Heart right ventricle (tissue), 16 donors: Measurements from ENCODE around the gene HLCS. TPM values are rescaled to one million over a fixed set of nuclear protein-coding genes. Genes with fewer than 3 reads are reported as not detected.

ENCODE experiments used
- ATAC-seq, 8 donors: fragments of 200-7000 bp; cut with Tn5 transposase; one replicate each; pipeline ENCODE4 v1.9.1; 2020; ENCODE audit warnings: mild to moderate bottlenecking in 8 of 8, moderate library complexity in 8 of 8, moderate number of reproducible peaks in 1 of 8
- DNase-seq, 2 donors: peaks; one replicate each; pipeline ENCODE4 v3.0.0-alpha.2; 2020
- H3K27ac ChIP-seq, 10 donors: fragments of 200-600 bp; sonication (generic) in 2 of 10; one replicate each; pipeline versions ENCODE4 v1.5.0 to v1.8.0; 2020 to 2022; ENCODE audit warnings: mild to moderate bottlenecking in 3 of 10
- H3K27me3 ChIP-seq, 7 donors: fragments of 200-600 bp; one replicate each; pipeline ENCODE4 v1.8.0; 2021 to 2022; ENCODE audit warnings: mild to moderate bottlenecking in 2 of 7
- H3K36me3 ChIP-seq, 9 donors: fragments of 200-600 bp; sonication (generic) in 1 of 9; one replicate each; pipeline versions ENCODE4 v1.5.0 to v1.8.0; 2020 to 2022; ENCODE audit warnings: mild to moderate bottlenecking in 2 of 9
- H3K4me1 ChIP-seq, 9 donors: fragments of 200-600 bp; sonication (generic) in 1 of 9; one replicate each; pipeline versions ENCODE4 v1.5.0 to v1.8.0; 2020 to 2022; ENCODE audit warnings: mild to moderate bottlenecking in 4 of 9
- H3K4me3 ChIP-seq, 10 donors: fragments of 200-600 bp; sonication (generic) in 2 of 10; one replicate each; pipeline versions ENCODE4 v1.5.0 to v1.8.0; 2020 to 2022; ENCODE audit warnings: mild to moderate bottlenecking in 7 of 10, moderate library complexity in 2 of 10
- H3K9me3 ChIP-seq, 11 donors: fragments of 200-600 bp in 10 of 11; sonication (generic) in 2 of 11; one replicate each; pipeline versions ENCODE4 v1.5.0 to v1.8.0; 2013 to 2022; ENCODE audit warnings: mild to moderate bottlenecking in 2 of 11, control low read depth in 1 of 11, moderate library complexity in 1 of 11
- CTCF ChIP-seq, 9 donors: fragments of 200-600 bp; sonication (generic) in 2 of 9; IDR thresholded peaks; one replicate each; pipeline versions ENCODE4 v1.5.0 to v1.8.0; 2021 to 2022; ENCODE audit warnings: antibody characterized with exemption in 9 of 9, mild to moderate bottlenecking in 5 of 9, moderate library complexity in 1 of 9
- WGBS, 2 donors: extraction: QIAGEN DNeasy Blood & Tissue Kit; methylation state at CpG; one replicate each; pipeline ENCODE4 v1.1.7; 2013; ENCODE audit warnings: inconsistent platforms in 1 of 2; 5-methylcytosine and 5-hydroxymethylcytosine counted together
- intact Hi-C, 10 donors: fragments of 100-400 bp; cut with DNase I; formaldehyde crosslinking; loops; one replicate each; pipeline versions ENCODE4 v1.11.1 to v1.14.2; 2022
- polyA plus RNA-seq, 2 donors: library from polyadenylated mRNA; stranded (reverse); fragments of 200-250 nt; gene quantifications; one replicate each; pipeline ENCODE4 v1.2.3, GENCODE V29; 2013
- total RNA-seq, 10 donors: library from RNA; stranded (reverse); fragmentation: NEBNext Ultra II Directional in 3 of 10; extraction: Animal tissue kit (Norgen Biotek cat#: 25700) in 3 of 10; gene quantifications; one replicate each; pipeline versions ENCODE4 v1.2.1 to v1.2.4, GENCODE V29; 2021 to 2023
- donor health status: Arrhythmogenic right ventricular cardiomyopathy.
- donor health status: ischemic (EF 13 %, LVEDD 7.1; RV severe dilation, severe dysfunction).
- donor health status: healthy with polysubstance abuse.
- donor health status: DM: no; HTN: yes; CAD: no.
- donor health status: DM: no; HTN: no; CAD: no.
- donor health status: ischemic (EF 25% LVEDD 6.9; RV normal size, moderate dysfunction).
- donor health status: ischemic (EF 25% LVEDD 5.7; RV mildly dilated, moderate dysfunction).
- donor health status: healthy.
- donor health status: DM: yes; HTN: yes; CAD: no.
- donor health status: Ischemic cardiomyopathy.
- donor health status: ischemic (EF 35%, LVEDD 5.7; RV mildly dilated, moderate dysfunction).
- donor health status: nonischemic (EF 11% LVEDD 7.7; RV severe dilation, severe dysfunction).
- donor health status: DM: yes; HTN: yes; CAD: no.
- donor health status: PGD.
- donor health status: ischemic (EF 29% LVEDD 5.4; RV normal size, mild dysfunction).
- donor health status: nonischemic (EF 23%, LVEDD 6.1; RV moderate dilation, normal function).

The HLCS gene
- total and polyA plus RNA-seq, 12 donors: 2.0 to 9.6 (median 6.7) TPM

- 97 to 98% methylated on average over 4 of the region's 4 CpGs for WGBS, 2 donors
- H3K27ac ChIP-seq: no peak overlapping the region
- H3K36me3 ChIP-seq: no peaks in the 10 kb centered on the region
- H3K4me1 ChIP-seq: peaks cover 0 to 20% (median 10%) of the 10 kb centered on the region in 9 donors
- intact Hi-C loops: no loop called here
- H3K4me3 ChIP-seq: no peak overlapping the region
- no peaks in the 10 kb centered on the region for H3K9me3 ChIP-seq
- ATAC-seq: no peak
- no peak for TF ChIP-seq CTCF (IDR thresholded peaks at IDR 0.05)
- no peaks in the 10 kb centered on the region for H3K27me3 ChIP-seq
- DNase-seq: no peak
Observed at GRCh38 chr21:36765229-36765628, 201.2 kb downstream of the HLCS start.

- no peak for TF ChIP-seq CTCF (IDR thresholded peaks at IDR 0.05)
- intact Hi-C loops: no loop called here
- ATAC-seq: no peak
- H3K9me3 ChIP-seq: no peaks in the 10 kb centered on the region
- H3K4me1 ChIP-seq: peaks cover 0 to 2% (median 0%) of the 10 kb centered on the region in 9 donors
- no peak overlapping the region for H3K27ac ChIP-seq
- H3K36me3 ChIP-seq: peaks cover 0 to 8% (median 0%) of the 10 kb centered on the region in 9 donors
- DNase-seq: no peak
- 85 to 91% methylated on average over 6 of the region's 6 CpGs for WGBS, 2 donors
- H3K27me3 ChIP-seq: no peaks in the 10 kb centered on the region
- no peak overlapping the region for H3K4me3 ChIP-seq
Observed at GRCh38 chr21:36763305-36763704, 203.2 kb downstream of the HLCS start.

GRCh38 chr21:36762642-36763041, 203.8 kb downstream of the HLCS start:
- no peaks in the 10 kb centered on the region for H3K9me3 ChIP-seq
- H3K4me3 ChIP-seq: no peak overlapping the region
- H3K4me1 ChIP-seq: no peaks in the 10 kb centered on the region
- ATAC-seq (no peak), DNase-seq (no peak)
- WGBS, 2 donors: 92% methylated on average over 9 of the region's 9 CpGs
- intact Hi-C loops: no loop called here
- H3K27me3 ChIP-seq: no peaks in the 10 kb centered on the region
- no peak overlapping the region for H3K27ac ChIP-seq
- H3K36me3 ChIP-seq: peaks cover 0 to 8% (median 0%) of the 10 kb centered on the region in 9 donors
- TF ChIP-seq CTCF (IDR thresholded peaks at IDR 0.05): no peak

GRCh38 chr21:36761685-36762084, 204.8 kb downstream of the HLCS start:
- H3K27ac ChIP-seq: no peak overlapping the region
- ATAC-seq: no peak
- no peak overlapping the region for H3K4me3 ChIP-seq
- H3K36me3 ChIP-seq: peaks cover 0 to 8% (median 0%) of the 10 kb centered on the region in 9 donors
- H3K9me3 ChIP-seq: no peaks in the 10 kb centered on the region
- DNase-seq: no peak
- no peaks in the 10 kb centered on the region for H3K4me1 ChIP-seq
- intact Hi-C loops: no loop called here
- no peak for TF ChIP-seq CTCF (IDR thresholded peaks at IDR 0.05)
- no peaks in the 10 kb centered on the region for H3K27me3 ChIP-seq
- 94 to 96% methylated on average over 11 of the region's 11 CpGs for WGBS, 2 donors
